ENCODE results near the gene SFXN3.

The SFXN3 gene

GRCh38 chr10:101042667-101043362 lies 11.8 kb downstream of the SFXN3 start:
- in situ Hi-C loops (cut with MboI; ENCODE audit: low sequenced_read_pairs), result loop anchor here (5.0 kb wide), 1 partner anchor 89 kb away; the partner anchor contains the start of gene TLX1
- Histone ChIP-seq H3K36me3 (replicated peaks) (no peaks in the 10 kb centered on the region; the same call in 1 of the 2 replicates), H3K9me3 (no peaks in the 10 kb centered on the region), H3K4me1 (peaks cover 13% of the 10 kb centered on the region), H3K4me3 (peak overlapping the region; percentile 40), H3K27me3 (ENCODE audit: low read depth) (no peaks in the 10 kb centered on the region)
- DNase-seq (ENCODE audit: low spot score in 2 of 2), result peak; percentile 96 to 99

- Histone ChIP-seq H3K27me3 (ENCODE audit: low read depth) (no peaks in the 10 kb centered on the region), H3K9me3 (no peaks in the 10 kb centered on the region), H3K36me3 (replicated peaks) (no peaks in the 10 kb centered on the region), H3K4me3 (peak overlapping the region; percentile 40), H3K4me1 (peaks cover 13% of the 10 kb centered on the region)
- in situ Hi-C loops (cut with MboI; ENCODE audit: low sequenced_read_pairs), result loop anchor here (5.0 kb wide), 1 partner anchor 89 kb away; the partner anchor contains the start of gene TLX1
- no peak for DNase-seq (ENCODE audit: low spot score in 2 of 2)
Observed at GRCh38 chr10:101043363-101043707, 12.3 kb downstream of the SFXN3 start.

DNA sequence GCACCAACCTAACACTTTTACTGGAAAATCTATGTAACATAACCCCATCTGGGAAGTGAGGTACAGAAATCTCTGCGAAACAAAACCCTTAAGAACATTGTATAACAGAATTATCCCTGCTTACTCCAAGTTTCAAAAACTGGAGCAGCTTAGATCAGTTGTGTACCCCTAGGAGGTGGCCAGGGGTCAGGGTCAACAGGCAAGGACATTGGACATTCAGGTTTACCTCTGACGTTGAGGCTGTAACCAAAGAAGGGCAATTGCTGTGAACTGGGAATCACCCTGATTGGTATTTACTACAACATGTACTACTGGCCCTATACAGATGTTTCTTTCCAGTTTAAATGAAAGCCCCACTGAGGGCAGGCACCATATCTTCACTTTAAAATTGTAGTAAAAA lies 13.1 kb downstream of the SFXN3 start:
- Histone ChIP-seq H3K9me3 (no peaks in the 10 kb centered on the region), H3K4me3 (no peak overlapping the region), H3K36me3 (replicated peaks) (no peaks in the 10 kb centered on the region), H3K4me1 (peaks cover 13% of the 10 kb centered on the region), H3K27me3 (ENCODE audit: low read depth) (no peaks in the 10 kb centered on the region)
- DNase-seq (ENCODE audit: low spot score in 2 of 2), result no peak
- in situ Hi-C loops (cut with MboI; ENCODE audit: low sequenced_read_pairs), result loop anchor here (5.0 kb wide), 1 partner anchor 88 kb away; the partner anchor contains the start of gene TLX1

GRCh38 chr10:101046332-101047238 lies 15.6 kb downstream of the SFXN3 start:
- H3K36me3 ChIP-seq (replicated peaks), result no peaks in the 10 kb centered on the region
- H3K4me3 ChIP-seq, result no peak overlapping the region
- H3K4me1 ChIP-seq, result peaks cover 19% of the 10 kb centered on the region
- peak in 1 of 2 experiments; percentile 52 for DNase-seq (ENCODE audit: low spot score in 2 of 2)
- in situ Hi-C loops (cut with MboI; ENCODE audit: low sequenced_read_pairs), result no loop called here
- no peaks in the 10 kb centered on the region for H3K27me3 ChIP-seq (ENCODE audit: low read depth)
- no peaks in the 10 kb centered on the region for H3K9me3 ChIP-seq

GRCh38 chr10:101047268-101047667 lies 16.2 kb downstream of the SFXN3 start:
- Histone ChIP-seq H3K4me3 (no peak overlapping the region), H3K9me3 (no peaks in the 10 kb centered on the region), H3K36me3 (replicated peaks) (no peaks in the 10 kb centered on the region), H3K4me1 (peaks cover 17% of the 10 kb centered on the region), H3K27me3 (ENCODE audit: low read depth) (no peaks in the 10 kb centered on the region)
- in situ Hi-C loops (cut with MboI; ENCODE audit: low sequenced_read_pairs), result no loop called here
- DNase-seq (ENCODE audit: low spot score in 2 of 2), result no peak

GRCh38 chr10:101047961-101048892 lies 17.2 kb downstream of the SFXN3 start:
- in situ Hi-C loops (cut with MboI; ENCODE audit: low sequenced_read_pairs), result no loop called here
- no peak for DNase-seq (ENCODE audit: low spot score in 2 of 2)
- Histone ChIP-seq H3K4me1 (peaks cover 12% of the 10 kb centered on the region), H3K9me3 (no peaks in the 10 kb centered on the region), H3K4me3 (no peak overlapping the region), H3K36me3 (replicated peaks) (no peaks in the 10 kb centered on the region), H3K27me3 (ENCODE audit: low read depth) (no peaks in the 10 kb centered on the region)

DNA sequence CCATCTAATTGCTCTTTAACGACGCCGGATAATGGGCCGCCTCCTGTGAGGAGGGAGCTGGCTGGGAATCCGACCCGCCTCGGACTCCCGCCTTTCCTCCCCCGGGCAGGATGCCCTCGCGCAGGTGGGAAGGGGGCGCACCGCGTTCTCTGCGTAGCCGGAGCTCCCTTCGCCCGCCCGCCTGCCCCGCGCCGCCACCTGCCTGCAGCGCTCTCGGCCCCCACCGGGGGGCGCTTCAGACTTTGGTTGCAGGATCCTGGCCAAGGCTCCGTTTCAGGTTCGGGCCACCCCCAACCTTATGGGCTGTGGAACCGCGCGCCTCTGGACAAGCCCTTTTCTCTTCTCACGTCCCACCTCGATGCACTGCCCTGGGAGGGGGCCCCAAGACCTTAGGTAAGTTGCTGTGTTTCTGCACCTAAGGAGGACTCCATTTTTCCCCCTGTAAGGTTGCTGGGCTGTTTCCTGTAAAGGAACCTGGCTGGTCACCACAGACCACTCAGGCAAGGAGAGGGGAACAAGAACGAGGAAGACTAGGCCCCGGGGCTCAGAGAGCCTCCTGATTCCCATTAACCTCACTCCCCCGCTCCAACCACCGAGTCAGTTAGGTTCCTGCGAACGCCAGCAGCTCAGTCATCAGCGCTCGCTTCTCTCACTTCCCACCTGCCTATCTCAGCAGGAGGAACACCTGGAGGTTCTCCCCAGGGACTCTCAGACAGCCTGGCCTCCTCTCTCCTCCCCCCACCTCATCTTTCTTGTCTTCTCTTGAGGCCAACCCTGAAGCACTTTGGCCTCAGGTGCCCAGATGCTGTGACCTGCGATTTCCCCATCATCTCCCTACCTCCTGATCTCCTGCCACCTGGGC lies 19.4 kb downstream of the SFXN3 start:
- peak; percentile 50 to 90 for DNase-seq (ENCODE audit: low spot score in 2 of 2)
- Histone ChIP-seq H3K9me3 (no peaks in the 10 kb centered on the region), H3K4me3 (peak overlapping the region; percentile 14), H3K4me1 (peaks cover 6% of the 10 kb centered on the region; the same call in 1 of the 2 replicates), H3K36me3 (replicated peaks) (peaks cover 7% of the 10 kb centered on the region), H3K27me3 (ENCODE audit: low read depth) (no peaks in the 10 kb centered on the region)
- in situ Hi-C loops (cut with MboI; ENCODE audit: low sequenced_read_pairs), result no loop called here

- DNase-seq (ENCODE audit: low spot score in 2 of 2), result no peak
- Histone ChIP-seq H3K9me3 (no peaks in the 10 kb centered on the region), H3K36me3 (replicated peaks) (peaks cover 7% of the 10 kb centered on the region), H3K27me3 (ENCODE audit: low read depth) (no peaks in the 10 kb centered on the region), H3K4me3 (no peak overlapping the region), H3K4me1 (peaks cover 6% of the 10 kb centered on the region; the same call in 1 of the 2 replicates)
- in situ Hi-C loops (cut with MboI; ENCODE audit: low sequenced_read_pairs), result no loop called here
Observed at GRCh38 chr10:101052285-101052684, 21.3 kb downstream of the SFXN3 start.

- Histone ChIP-seq H3K27me3 (ENCODE audit: low read depth) (no peaks in the 10 kb centered on the region), H3K4me1 (peaks cover 7% of the 10 kb centered on the region), H3K36me3 (replicated peaks) (peaks cover 7% of the 10 kb centered on the region), H3K9me3 (no peaks in the 10 kb centered on the region), H3K4me3 (no peak overlapping the region)
- DNase-seq (ENCODE audit: low spot score in 2 of 2), result no peak
- in situ Hi-C loops (cut with MboI; ENCODE audit: low sequenced_read_pairs), result no loop called here
Observed at GRCh38 chr10:101053516-101053915, 22.5 kb downstream of the SFXN3 start.

- no peaks in the 10 kb centered on the region for H3K9me3 ChIP-seq
- H3K27me3 ChIP-seq (ENCODE audit: low read depth), result no peaks in the 10 kb centered on the region
- peaks cover 9% of the 10 kb centered on the region for H3K36me3 ChIP-seq (replicated peaks)
- in situ Hi-C loops (cut with MboI; ENCODE audit: low sequenced_read_pairs), result no loop called here
- peaks cover 13% of the 10 kb centered on the region for H3K4me1 ChIP-seq
- no peak overlapping the region for H3K4me3 ChIP-seq
- DNase-seq (ENCODE audit: low spot score in 2 of 2), result no peak
Observed at GRCh38 chr10:101054351-101054750, 23.3 kb downstream of the SFXN3 start.

GRCh38 chr10:101054876-101055275 lies 23.8 kb downstream of the SFXN3 start:
- in situ Hi-C loops (cut with MboI; ENCODE audit: low sequenced_read_pairs), result no loop called here
- Histone ChIP-seq H3K4me3 (no peak overlapping the region), H3K27me3 (ENCODE audit: low read depth) (no peaks in the 10 kb centered on the region), H3K36me3 (replicated peaks) (peaks cover 9% of the 10 kb centered on the region), H3K9me3 (no peaks in the 10 kb centered on the region), H3K4me1 (peaks cover 17% of the 10 kb centered on the region)
- DNase-seq (ENCODE audit: low spot score in 2 of 2), result no peak

- Histone ChIP-seq H3K36me3 (replicated peaks) (peaks cover 9% of the 10 kb centered on the region), H3K4me1 (peaks cover 14% of the 10 kb centered on the region), H3K4me3 (no peak overlapping the region), H3K27me3 (ENCODE audit: low read depth) (no peaks in the 10 kb centered on the region), H3K9me3 (no peaks in the 10 kb centered on the region)
- in situ Hi-C loops (cut with MboI; ENCODE audit: low sequenced_read_pairs), result no loop called here
- DNase-seq (ENCODE audit: low spot score in 2 of 2), result no peak
Observed at GRCh38 chr10:101055411-101055810, 24.4 kb downstream of the SFXN3 start.
